Type B pancreatic cell (in vitro differentiated cells): ENCODE results near the gene SMARCB1. TPM values are rescaled to one million over a fixed set of nuclear protein-coding genes. Genes with fewer than 3 reads are reported as not detected.

ENCODE experiments used
- DNase-seq: peaks from one replicate; pipeline ENCODE4 v3.0.0; 2021; ENCODE audit warnings: mixed read lengths; ENCODE audit not compliant: unreplicated experiment; ENCODE audit errors: extremely low spot score
- H3K27ac Mint-ChIP-seq: 2 replicates; pipeline ENCODE4 v1.8.0; 2021; ENCODE audit warnings: mild to moderate bottlenecking, mixed read lengths
- H3K27me3 Mint-ChIP-seq: 2 replicates; pipeline ENCODE4 v1.8.0; 2021; ENCODE audit warnings: mixed read lengths
- H3K36me3 Mint-ChIP-seq: 2 replicates; pipeline ENCODE4 v1.8.0; 2021; ENCODE audit warnings: mixed read lengths
- H3K4me1 Mint-ChIP-seq: one replicate; pipeline ENCODE4 v1.8.0; 2021; ENCODE audit warnings: mixed read lengths; ENCODE audit not compliant: unreplicated experiment
- H3K4me3 Mint-ChIP-seq: 2 replicates; pipeline ENCODE4 v1.8.0; 2021; ENCODE audit warnings: mild to moderate bottlenecking, mixed read lengths
- H3K9me3 Mint-ChIP-seq: 2 replicates; pipeline ENCODE4 v1.8.0; 2021; ENCODE audit warnings: mixed read lengths
- total RNA-seq: library from RNA; stranded (reverse); gene quantifications from 2 replicates; pipeline ENCODE4 v1.2.1, GENCODE V29; 2021; ENCODE audit warnings: low replicate concordance
- TF ChIP-seq, protein P1 (sequence below): fragments of 200-600 bp; sonication (generic); conservative IDR thresholded peaks from 2 replicates; pipeline ENCODE4 v1.5.0; 2021; ENCODE audit warnings: antibody characterized with exemption, mild to moderate bottlenecking

Gene SMARCB1
- total RNA-seq, 1 donor from 2014 or later: 159 TPM

- peaks cover 4% of the 10 kb centered on the region for H3K4me1 Mint-ChIP-seq
- no peak for DNase-seq
- TF ChIP-seq, protein P1, sequence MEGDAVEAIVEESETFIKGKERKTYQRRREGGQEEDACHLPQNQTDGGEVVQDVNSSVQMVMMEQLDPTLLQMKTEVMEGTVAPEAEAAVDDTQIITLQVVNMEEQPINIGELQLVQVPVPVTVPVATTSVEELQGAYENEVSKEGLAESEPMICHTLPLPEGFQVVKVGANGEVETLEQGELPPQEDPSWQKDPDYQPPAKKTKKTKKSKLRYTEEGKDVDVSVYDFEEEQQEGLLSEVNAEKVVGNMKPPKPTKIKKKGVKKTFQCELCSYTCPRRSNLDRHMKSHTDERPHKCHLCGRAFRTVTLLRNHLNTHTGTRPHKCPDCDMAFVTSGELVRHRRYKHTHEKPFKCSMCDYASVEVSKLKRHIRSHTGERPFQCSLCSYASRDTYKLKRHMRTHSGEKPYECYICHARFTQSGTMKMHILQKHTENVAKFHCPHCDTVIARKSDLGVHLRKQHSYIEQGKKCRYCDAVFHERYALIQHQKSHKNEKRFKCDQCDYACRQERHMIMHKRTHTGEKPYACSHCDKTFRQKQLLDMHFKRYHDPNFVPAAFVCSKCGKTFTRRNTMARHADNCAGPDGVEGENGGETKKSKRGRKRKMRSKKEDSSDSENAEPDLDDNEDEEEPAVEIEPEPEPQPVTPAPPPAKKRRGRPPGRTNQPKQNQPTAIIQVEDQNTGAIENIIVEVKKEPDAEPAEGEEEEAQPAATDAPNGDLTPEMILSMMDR: no peak
- no peak overlapping the region for H3K4me3 Mint-ChIP-seq
- H3K27ac Mint-ChIP-seq: peak overlapping the region; percentile 21
- H3K36me3 Mint-ChIP-seq: peaks cover 41% of the 10 kb centered on the region
- no peaks in the 10 kb centered on the region for H3K27me3 Mint-ChIP-seq
- H3K9me3 Mint-ChIP-seq: no peaks in the 10 kb centered on the region
Measured at GRCh38 chr22:23820748-23821211, 34.0 kb downstream of the SMARCB1 start.

- Mint-ChIP-seq H3K36me3 (peaks cover 41% of the 10 kb centered on the region), H3K4me3 (no peak overlapping the region), H3K9me3 (no peaks in the 10 kb centered on the region), H3K4me1 (peaks cover 11% of the 10 kb centered on the region), H3K27ac (no peak overlapping the region), H3K27me3 (no peaks in the 10 kb centered on the region)
- DNase-seq: no peak
- TF ChIP-seq, protein P1: no peak
Measured at GRCh38 chr22:23822101-23822671, 35.4 kb downstream of the SMARCB1 start.

GRCh38 chr22:23823331-23823791, 36.6 kb downstream of the SMARCB1 start:
- no peak for DNase-seq
- Mint-ChIP-seq H3K9me3 (no peaks in the 10 kb centered on the region), H3K36me3 (peaks cover 38% of the 10 kb centered on the region), H3K4me3 (no peak overlapping the region), H3K27me3 (no peaks in the 10 kb centered on the region), H3K4me1 (peaks cover 11% of the 10 kb centered on the region), H3K27ac (peak overlapping the region; percentile 77)
- TF ChIP-seq, protein P1: no peak

GRCh38 chr22:23824476-23825245, 37.9 kb downstream of the SMARCB1 start:
- no peak overlapping the region for H3K27ac Mint-ChIP-seq
- peaks cover 48% of the 10 kb centered on the region for H3K36me3 Mint-ChIP-seq
- H3K4me3 Mint-ChIP-seq: no peak overlapping the region
- H3K27me3 Mint-ChIP-seq: no peaks in the 10 kb centered on the region
- H3K9me3 Mint-ChIP-seq: no peaks in the 10 kb centered on the region
- TF ChIP-seq, protein P1: no peak
- H3K4me1 Mint-ChIP-seq: peaks cover 20% of the 10 kb centered on the region
- no peak for DNase-seq

DNA sequence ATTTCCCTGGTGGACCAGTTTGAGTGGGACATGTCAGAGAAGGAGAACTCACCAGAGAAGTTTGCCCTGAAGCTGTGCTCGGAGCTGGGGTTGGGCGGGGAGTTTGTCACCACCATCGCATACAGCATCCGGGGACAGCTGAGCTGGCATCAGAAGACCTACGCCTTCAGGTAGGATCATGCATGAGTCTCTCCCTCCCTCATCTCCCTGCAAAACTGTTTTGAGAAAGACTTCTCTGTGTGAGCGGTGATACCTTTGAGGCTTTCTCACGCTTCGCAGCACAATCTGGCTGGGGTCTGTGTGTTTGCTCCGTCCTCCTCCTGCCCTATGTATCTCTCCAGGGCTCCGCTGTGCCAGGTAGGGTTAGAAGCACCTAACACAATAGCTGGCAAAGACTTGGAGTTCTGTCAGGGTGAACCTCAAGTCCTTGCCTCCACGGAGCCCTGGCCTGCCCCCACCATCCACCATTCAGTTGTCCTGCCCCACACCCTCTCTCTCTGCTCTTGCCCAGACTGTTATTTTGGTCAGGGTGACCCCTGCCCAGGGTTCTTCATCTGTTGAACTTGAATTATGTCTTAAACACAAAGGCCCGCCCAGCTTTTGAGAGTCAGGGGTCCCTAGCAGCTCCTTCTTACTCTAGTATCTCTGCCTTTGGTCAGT, 38.6 kb downstream of the SMARCB1 start:
- peak overlapping the region; percentile 86 for H3K27ac Mint-ChIP-seq
- DNase-seq: no peak
- no peaks in the 10 kb centered on the region for H3K9me3 Mint-ChIP-seq
- TF ChIP-seq, protein P1: no peak
- H3K27me3 Mint-ChIP-seq: no peaks in the 10 kb centered on the region
- peaks cover 27% of the 10 kb centered on the region for H3K4me1 Mint-ChIP-seq
- peaks cover 51% of the 10 kb centered on the region for H3K36me3 Mint-ChIP-seq
- no peak overlapping the region for H3K4me3 Mint-ChIP-seq
